IPS-18c (cell line): Measurements from ENCODE around the gene SLC2A9.

ENCODE experiments used
- H3K4me3 ChIP-seq: 2 replicates; pipeline ENCODE4 v1.7.0; 2013; ENCODE audit warnings: low read depth, mild to moderate bottlenecking, low read length, moderate library complexity; ENCODE audit not compliant: insufficient read depth
- H3K9me3 ChIP-seq: one replicate; pipeline ENCODE4 v1.6.1; 2013; ENCODE audit warnings: mild to moderate bottlenecking, low read length, moderate library complexity; ENCODE audit not compliant: control insufficient read depth, insufficient read depth

The SLC2A9 gene

DNA sequence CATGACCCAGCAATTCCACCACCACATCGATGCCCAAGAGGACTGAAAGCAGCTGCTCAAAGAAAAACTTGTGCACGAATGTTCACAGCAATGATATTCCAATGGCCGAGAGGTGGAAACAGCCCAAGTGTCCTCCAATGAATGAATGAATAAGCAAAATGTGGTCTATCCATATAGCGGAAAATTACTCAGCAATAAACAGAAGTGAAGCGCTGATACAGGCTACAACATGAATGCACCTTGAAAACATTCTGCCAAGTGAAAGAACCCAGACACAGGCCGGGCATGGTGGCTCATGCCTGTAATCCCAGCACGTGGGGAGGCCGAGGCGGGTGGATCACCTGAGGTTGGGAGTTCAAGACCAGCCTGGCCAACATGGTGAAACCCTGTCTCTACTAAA lies 5.2 kb upstream of the SLC2A9 start:
- H3K9me3 ChIP-seq: no peaks in the 10 kb centered on the region
- no peak overlapping the region for H3K4me3 ChIP-seq

DNA sequence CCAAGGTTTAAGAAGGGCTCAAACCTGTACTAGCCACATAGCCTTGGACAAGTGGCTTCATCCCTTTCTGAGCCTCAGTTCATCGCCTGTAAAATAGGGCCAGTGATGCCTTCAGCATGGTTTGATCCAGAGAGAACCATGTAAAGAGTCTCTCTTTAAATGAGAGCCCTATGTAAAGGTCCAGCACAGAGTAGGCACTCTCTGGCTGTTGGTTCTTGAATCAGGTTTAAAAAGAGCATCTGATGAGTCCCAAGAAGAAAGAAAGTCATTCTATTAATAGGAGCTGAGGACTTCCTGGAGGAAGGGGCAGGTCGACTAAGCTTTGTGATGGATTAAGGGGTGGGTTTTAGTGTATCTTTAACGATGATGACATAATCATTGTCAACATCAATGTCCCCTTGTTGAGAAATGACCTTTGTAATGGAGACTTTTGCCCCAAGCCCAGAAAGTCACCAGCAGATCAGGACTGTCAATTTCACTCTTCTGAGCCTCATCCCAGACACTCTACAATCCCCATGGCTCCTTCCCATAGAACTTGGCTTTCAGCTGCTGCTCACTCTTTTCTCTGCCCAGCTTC lies 4.0 kb upstream of the SLC2A9 start:
- Histone ChIP-seq H3K4me3 (no peak overlapping the region), H3K9me3 (no peaks in the 10 kb centered on the region)

DNA sequence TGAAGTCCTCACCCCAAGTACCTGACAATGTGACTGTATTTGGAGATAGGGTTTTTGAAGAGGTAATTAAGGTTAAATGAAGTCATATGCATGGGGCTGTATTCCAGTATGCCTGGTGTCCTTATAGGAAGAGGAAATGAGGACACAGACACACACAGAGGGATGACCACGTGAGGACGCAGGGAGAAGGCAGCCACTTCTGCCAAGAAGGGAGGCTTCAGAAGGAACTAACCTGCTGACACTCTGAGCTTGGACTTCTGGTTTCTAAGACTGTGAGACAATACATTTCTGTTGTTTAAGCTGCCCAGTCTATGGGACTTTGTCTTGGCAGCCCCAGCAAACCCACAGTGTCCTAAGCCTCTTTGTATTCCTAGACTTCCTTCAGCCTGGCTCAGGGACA lies 3.0 kb upstream of the SLC2A9 start:
- Histone ChIP-seq H3K9me3 (no peaks in the 10 kb centered on the region), H3K4me3 (no peak overlapping the region)

DNA sequence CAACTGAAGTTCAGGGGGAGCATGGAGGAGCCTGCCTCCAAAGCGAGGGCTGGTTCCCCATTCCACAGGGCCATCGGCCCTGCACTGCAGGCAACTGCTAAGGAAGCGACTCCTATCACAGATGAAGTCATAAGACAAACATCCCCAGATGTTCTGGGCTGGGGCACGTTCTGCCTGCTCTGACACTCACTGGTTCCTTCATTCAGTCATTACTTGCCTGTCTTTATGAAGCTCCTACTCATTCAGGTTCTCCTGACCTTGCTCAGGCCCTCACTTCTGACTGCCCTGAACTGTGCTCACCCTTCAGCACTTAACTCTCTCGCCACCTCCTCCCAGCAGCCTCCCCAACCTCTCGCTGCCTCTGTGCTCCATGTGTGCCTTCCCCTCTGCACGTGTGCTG lies 2.5 kb upstream of the SLC2A9 start:
- Histone ChIP-seq H3K9me3 (no peaks in the 10 kb centered on the region), H3K4me3 (no peak overlapping the region)

DNA sequence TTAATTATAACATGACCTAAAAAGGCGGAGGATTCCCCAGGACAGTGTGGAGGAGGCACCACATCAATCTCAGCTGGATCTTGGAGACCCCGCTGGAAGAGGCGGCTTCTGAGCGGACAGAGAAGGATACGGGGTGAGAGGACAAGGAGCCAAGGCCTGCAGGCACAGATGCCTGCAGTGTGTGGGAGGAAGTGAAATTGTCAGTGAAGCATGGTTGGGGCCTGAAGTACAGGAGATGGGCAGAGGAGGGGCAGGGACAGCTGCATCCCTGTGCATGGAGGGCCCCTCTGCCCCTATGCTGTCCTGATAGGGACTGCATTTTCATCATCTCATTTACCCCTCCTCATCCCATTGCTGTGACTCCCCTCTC lies 1.7 kb upstream of the SLC2A9 start:
- no peak overlapping the region for H3K4me3 ChIP-seq
- no peaks in the 10 kb centered on the region for H3K9me3 ChIP-seq

DNA sequence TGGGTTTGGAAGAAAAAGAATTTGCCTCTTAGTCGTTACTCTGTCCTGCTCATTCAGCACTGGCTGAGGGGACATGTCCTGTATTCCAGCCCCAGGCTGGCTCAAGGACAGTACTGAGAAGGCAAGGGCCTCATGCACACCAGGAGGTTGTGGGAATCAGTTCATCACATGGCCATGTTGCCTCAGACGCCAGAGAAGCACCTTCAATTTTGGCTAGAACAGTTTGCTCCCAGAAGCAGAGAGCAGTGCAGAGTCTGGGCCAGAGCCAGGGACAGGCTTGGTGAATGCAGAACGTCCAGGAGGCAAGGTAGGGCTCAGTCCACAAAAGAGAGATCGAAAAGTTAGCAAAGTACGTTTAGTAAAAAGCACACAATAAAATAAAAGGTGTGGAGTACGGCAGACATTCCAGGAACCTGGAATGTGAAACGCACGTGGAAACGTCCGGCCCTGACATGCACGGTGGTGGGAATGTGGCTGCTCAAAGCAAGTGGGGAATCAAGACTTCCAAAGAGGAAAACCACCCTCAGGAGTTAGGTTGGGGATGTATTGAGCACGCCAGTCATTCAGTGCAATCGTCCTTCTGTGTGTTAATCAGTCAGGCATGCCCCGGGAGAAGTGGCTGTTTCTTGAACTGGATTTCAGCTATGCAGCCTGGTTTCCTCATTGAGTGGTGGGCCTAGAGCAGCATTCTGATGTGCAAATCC lies 1.2 kb upstream of the SLC2A9 start:
- H3K4me3 ChIP-seq: no peak overlapping the region
- H3K9me3 ChIP-seq: no peaks in the 10 kb centered on the region

DNA sequence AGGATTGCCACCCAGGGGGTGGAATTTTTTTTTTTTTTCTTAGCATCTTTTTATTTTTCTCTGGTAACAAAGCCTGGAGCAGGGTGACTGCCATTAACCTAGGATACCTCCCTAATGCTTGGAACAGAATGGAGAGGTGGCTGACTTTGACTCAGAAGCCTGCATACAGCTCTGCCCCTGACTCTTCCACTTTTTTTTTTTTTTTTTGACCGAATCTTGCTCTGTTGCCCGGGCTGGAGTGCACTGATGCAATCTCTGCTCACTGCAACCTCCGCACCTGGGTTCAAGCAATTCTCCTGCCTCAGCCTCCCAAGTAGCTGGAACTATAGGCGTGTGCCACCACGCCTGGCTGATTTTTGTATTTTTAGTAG lies 341 bp upstream of the SLC2A9 start:
- H3K4me3 ChIP-seq: no peak overlapping the region

DNA sequence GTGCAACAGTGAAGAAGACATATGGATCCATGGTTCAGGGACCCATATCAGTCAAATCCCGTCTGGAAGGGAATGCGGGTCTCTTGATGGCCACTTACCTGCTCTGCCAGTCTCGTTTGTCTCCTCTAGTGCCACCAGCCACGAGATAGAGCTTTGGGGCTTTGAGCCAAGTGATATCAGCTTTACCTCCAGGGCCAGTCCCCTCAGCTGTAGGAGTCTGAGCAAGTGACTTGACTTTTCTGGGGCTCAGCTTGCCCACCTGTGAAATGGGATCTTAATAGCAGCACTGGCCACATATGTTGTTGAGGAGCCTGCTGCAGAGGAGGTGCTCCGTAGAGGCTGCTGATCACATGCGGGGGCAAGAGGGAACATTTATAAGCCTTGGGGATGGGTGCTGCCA lies 1.2 kb downstream of the SLC2A9 start:
- Histone ChIP-seq H3K9me3 (no peaks in the 10 kb centered on the region), H3K4me3 (no peak overlapping the region; the same call in 1 of the 2 replicates)

More for the DNA sequence above, 341 bp upstream of the SLC2A9 start:
- H3K9me3 ChIP-seq: no peaks in the 10 kb centered on the region

DNA sequence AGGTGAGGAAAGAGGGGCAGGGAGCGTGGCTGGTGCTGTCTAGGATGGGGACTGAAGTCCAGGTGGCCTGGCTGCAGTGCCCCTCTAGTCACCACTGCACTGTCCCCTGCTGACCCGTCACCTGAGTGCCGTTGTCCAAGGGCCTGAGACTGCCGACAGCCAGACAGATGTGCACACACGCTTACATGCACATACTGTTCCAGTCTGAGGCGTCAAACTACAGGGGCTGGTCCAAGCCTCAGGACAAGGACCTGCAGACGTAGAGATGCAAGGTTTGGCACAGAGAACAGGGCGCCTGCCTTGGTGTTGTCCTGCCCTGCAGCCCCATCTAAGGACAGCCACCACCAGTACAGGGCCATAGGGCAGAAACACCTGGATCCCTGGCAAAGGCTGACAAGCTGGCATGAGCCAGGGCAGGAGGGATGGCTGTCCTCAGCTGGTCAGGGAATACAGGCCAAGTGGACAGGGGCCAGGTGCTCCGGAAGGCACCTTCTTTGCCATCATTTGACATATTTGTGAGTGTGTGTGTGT lies 1.7 kb downstream of the SLC2A9 start:
- no peaks in the 10 kb centered on the region for H3K9me3 ChIP-seq
- peak overlapping the region; percentile 34; the same call in 1 of the 2 replicates for H3K4me3 ChIP-seq

DNA sequence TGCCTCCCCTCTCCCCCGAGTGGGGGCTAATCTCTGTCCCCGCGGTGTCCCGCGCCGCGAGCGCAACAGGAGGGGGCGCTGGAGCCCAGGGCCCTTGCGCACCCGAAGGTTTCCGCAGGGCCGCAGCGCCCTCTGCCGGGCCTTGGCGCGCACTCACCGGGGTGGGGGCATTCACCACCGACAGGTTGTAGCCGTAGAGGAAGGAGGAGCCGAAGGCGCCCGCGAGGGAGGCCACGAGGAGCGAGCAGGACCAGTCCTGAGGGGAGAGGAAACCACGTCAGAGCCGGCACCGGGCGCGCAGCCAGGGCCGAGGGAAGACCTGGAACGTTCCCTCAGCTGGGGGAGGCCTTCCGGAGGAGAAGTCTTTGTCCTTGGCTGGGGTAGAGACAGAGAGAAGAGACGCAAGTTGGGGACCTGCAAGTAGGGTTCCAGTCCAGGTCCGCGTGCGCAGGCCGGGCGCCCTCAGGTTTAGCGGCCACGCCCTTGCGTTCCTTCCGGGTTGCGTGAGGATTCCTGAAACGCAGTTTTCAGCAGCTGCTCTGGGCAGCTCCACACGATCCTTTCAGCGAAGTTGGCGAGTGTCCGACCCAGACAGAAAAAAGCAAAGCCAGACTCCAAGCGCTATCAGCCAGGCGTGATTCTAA lies 2.4 kb downstream of the SLC2A9 start:
- Histone ChIP-seq H3K9me3 (no peaks in the 10 kb centered on the region), H3K4me3 (peak overlapping the region; percentile 34; the same call in 1 of the 2 replicates)

DNA sequence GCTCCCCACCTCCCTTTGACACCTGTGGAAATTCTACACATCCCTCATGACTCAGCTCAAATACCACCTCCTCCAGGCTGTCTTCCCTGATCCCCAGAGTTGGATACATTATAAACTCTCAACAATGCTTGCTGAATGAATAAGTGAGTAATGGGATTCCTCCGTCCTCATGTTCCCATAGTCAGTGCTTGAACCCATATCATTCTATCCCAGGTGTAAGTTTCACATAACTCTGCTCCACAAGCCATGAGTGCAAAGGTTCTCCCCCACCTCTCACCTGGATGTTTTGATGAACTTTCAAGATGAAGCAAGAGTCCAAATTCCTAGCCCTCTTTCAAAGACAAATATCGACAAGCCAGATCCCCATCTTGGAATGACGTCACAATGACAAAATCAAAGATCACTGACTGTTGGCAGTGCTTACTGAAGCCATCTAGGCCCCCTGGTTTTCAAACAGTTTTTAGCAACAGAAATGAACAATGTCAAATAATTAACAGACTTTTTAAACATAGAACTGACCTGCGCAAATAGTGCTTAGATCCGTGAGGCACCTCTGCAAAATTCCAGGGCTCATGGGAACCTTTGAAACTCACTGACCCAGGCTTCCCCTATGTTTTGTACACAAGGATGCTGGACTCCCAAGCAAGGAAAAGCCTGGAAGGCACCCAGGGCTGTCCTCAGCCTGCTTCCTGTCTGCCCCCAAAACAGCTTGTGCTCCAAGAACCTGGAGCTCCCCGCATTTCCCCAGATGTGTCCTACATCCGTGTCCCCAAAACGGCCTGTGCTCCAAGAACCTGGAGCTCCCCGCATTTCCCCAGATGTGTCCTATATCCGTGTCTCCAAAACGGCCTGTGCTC lies 4.0 kb downstream of the SLC2A9 start:
- H3K4me3 ChIP-seq: no peak overlapping the region
- H3K9me3 ChIP-seq: no peaks in the 10 kb centered on the region

DNA sequence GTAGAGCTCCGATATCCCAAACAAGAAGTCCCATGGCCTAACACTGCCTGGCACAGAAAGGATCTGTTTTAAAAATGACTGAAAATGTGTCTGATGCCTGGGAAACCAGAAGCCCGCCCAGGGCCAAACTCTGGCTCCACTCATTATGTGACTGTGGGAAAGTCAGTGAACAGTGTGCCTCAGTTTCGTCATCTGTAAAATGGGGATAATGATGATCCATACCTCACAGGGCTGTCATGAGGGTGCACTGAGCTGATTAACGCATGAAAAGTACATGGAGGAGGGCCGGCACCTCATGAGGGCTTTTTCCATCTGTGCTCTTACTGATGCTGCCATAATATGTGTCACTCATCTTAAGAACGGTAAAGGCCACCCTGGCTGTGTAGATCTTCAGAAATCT lies 5.1 kb downstream of the SLC2A9 start:
- H3K9me3 ChIP-seq: no peaks in the 10 kb centered on the region
- H3K4me3 ChIP-seq: no peak overlapping the region

DNA sequence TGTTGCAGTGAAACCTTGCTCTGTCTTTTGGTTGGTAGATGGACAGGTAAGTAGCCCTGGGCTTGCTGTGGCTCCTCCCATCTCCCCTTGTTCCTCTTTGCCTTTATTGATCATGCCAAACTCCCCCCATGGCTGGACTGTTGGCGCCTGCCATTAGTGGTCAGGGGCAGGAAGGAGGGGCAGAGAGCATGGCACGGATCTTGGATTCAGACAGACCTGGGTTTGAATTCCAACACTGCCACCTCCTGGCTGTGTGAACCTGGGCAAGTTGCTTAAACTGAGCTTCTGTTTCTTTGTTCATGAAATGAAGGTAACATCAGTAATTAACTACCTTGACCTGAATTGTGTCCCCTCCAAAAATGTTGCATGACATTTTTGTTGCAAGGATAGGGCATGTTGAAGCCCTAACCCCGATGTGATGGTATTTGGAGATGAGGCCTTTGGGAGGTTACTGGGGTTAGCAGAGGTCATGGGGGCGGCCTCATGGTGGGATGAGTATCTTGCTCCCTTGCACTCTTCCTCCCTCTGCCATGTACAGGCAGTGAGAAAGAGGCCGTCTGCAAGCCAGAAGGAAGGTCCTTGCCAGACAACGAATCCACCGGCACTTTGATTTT lies 6.0 kb downstream of the SLC2A9 start:
- no peaks in the 10 kb centered on the region for H3K9me3 ChIP-seq
- no peak overlapping the region for H3K4me3 ChIP-seq

DNA sequence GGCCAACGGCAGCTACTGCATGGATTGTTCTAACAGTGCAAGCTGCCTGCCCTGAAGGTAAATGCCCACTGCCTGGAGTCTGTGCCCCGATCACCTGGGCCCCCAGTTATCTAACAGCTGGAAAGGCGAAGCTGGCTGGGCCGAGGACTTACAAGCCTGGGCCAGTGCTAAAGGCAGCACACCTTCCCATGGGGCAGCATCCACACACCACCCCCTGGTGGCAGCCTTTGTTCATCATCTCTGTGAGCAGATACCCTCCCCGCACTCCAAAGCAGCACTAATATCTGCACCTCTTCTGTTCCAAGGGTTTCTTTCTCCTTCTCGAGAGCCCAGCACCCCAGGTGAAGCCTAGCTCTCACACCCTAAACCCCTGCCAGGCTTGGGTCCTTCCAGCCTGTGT lies 7.6 kb downstream of the SLC2A9 start:
- no peak overlapping the region for H3K4me3 ChIP-seq

DNA sequence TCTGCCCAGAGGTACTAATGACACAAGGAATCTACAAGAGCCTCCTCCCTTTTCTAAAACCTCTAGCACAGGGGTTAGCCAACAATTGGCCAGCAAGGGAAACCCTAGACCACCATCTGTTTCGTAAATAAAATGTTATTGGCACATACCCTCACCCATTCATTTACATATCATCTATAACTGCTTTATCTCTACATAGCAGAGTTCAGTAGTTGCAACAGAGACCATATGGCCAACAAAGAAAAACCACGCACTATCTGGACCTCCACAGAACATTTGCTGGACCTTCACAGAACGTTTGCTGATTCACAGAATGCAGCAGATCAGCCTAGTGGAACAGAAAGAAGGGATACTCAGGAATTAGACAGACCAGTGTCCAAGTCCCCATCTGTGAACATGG lies 9.4 kb downstream of the SLC2A9 start:
- no peak overlapping the region for H3K4me3 ChIP-seq
- no peaks in the 10 kb centered on the region for H3K9me3 ChIP-seq

More for the DNA sequence above, 7.6 kb downstream of the SLC2A9 start:
- H3K9me3 ChIP-seq: no peaks in the 10 kb centered on the region

DNA sequence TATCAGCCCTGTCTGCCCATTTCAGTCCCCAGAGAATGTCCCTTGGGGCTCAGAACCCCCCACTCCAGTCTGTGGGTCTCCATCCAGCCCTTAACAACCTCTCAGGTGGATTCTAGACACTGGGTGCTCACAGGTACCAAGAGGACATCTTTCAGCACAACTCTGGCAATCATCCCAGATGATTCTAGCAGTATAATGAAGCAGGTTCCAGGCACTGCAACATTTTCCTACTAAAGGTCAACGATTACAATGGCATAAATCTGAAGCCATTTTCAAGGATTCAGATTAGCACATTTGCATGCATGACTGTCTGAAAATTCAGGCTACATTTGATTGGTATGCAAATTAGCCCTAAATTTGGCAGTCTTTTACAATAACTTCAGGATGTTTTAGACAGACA lies 10.0 kb downstream of the SLC2A9 start:
- H3K9me3 ChIP-seq: no peaks in the 10 kb centered on the region
- H3K4me3 ChIP-seq: no peak overlapping the region

DNA sequence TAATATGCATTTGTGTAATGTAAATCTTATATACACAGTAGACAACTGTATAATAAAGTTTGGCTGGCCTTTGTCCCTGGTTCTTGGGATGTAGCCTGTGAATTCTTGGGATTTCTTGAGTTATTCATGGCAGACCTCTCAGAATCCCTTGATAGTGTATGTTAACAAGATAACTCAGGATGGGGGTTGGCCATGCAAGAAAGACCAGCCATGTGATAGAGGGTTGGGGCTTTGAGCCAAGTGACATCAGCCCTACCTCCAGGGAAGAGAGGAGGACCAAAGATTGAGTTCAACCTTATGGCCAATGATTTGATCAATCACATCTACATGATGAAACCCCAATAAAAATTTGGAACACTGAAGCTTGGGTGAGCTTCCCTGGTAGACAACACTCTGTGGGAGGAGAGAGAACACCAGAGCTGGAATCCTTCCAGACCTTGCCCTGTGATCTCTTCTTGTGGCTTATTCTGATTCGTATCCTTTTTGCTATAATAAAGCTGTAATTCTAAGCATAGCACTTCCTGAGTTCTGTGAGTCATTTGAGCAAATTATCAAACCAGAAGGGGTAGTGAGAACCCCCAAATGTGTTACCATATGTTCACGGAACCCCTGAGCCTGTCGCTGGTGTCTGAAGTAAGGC lies 11.3 kb downstream of the SLC2A9 start:
- Histone ChIP-seq H3K4me3 (no peak overlapping the region), H3K9me3 (no peaks in the 10 kb centered on the region)
